Measurements from ENCODE around the gene ZNF846.
A peak's percentile ranks its signal among the peaks of the same experiment; 100 is the strongest.
"Not testable (repeated sequence)": the region's sequence is repeated elsewhere in the genome, so short reads cannot be mapped to it uniquely, and the experiment has no call there.

The ZNF846 gene

DNA sequence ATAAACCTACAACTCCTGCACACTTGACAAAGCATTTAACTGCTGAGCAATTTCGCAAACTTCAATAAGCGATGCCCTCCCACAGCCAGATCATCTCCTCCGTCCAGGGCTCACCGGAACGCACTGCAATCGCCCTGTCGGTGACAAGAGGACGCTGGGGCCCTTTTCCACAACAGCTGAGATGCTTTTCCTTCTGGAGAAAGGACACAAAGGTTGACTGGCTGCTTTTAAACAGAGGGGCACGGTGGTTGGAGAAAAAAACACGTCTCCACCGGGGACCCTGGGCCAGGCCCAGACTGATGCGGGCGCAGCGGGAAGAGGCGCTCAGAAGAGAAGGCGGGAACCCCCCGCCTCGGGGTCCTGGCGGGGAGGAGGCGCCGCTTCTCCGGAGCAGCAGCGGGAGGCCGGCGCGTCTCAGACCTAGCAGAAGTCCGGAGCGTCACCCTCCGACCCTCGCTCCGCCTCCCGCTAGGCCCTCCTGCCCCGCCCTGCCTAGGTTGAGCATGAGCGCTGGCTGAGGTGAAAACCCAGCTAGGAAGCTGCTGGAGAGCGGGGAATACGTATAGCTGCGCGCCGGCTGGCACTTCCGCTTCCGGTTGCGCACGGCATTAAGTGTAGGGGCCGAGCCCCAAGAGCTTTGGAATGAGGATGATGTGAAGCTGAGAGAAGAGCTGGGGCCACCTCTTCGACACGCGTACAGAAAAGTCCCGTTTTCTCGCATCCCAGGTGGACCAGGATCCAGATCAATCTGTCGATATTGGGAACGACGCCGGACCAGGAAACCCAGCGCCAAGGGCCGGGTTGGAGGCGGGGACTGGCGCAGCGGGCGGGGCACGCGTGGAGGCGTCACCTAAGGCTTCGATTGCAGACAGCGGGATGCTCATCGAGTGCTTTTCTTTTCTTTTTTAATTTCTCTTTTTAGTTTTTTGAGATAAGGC lies at the start of gene ZNF846:
Gene ZNF846, minus strand, starts transcription at position 564 of the 938 bp plus-strand sequence. CDS start 3,788 bp downstream, outside the sequence.
- peak; percentile 96 for DNase-seq

DNA sequence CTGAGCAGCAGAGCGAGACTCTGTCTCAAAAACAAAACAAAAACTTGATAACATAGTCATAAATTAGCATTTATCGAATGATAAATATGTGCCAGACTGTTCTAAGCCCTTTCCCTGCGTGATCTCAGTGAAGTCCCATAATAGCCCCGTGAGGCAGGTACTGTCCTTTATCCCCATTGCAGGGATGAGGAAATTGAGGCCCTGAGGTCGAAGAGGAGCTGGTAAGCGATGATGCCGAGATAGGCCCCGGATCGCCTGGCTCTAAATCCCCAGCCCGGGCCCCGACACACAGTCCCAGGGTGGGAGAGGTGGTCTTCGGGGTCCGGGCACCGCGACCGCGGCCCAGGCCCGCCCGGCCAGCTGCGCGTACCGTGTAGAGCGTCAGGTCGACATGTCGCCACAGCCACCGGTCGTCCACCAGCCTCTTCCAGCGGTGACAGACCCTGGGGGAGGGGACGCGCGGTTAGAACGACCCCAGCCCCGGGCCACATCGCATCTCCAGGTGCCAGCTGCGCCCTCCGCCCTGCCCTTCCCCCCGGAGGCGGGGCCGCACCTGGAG lies 49.7 kb upstream of the ZNF846 start:
- no peak for DNase-seq

DNA sequence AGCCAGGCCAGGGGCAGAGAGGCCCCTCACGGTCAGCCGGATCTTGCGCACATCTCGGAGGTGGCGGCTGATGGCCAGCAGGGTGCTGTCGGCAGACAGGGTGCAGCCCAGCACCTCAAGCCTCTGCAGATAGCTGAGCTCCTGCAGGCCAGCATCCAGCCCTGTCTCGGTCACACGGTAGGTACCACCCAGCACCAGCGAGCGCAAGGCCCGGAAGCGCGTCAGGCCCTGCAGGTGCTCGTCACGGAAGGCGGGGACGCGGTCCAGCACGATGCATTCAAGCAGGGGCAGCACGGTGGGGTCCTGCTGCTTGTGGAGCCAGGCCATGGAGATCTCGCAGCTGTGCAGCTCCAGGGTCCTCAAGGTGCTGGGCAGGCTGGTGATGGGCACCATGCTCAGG lies 42.6 kb upstream of the ZNF846 start:
- DNase-seq: no peak

- DNase-seq: no peak
Measured at GRCh38 chr19:9808855-9809824, 40.6 kb upstream of the ZNF846 start.

- no peak for DNase-seq
Measured at GRCh38 chr19:9806803-9807202, 38.3 kb upstream of the ZNF846 start.

DNA sequence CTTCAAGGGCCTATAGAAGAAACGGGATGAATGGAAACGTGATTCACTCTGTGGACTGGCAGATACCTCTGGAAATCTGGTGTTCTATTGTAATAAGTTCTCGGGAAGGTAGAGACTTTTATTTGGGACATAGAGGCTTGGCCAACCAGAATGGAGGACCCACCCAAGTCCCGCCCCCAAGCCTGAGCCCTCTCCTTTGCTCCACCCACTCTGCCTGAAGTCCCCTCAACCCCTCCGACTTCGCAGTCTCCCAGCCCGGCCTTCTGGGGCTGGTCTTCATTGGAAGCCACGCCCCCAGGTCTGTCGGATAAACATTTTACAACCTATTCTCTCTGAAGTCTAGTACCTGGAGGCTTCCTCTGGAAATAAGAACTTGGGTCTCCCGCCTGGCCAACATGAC lies 33.4 kb upstream of the ZNF846 start:
- DNase-seq: no peak

- DNase-seq: no peak
Measured at GRCh38 chr19:9799162-9799561, 30.6 kb upstream of the ZNF846 start.

- no peak for DNase-seq
Measured at GRCh38 chr19:9797871-9798270, 29.3 kb upstream of the ZNF846 start.

GRCh38 chr19:9796113-9796773 lies 27.7 kb upstream of the ZNF846 start:
- DNase-seq: peak; percentile 85

- DNase-seq: peak; percentile 73
Measured at GRCh38 chr19:9793071-9793591, 24.6 kb upstream of the ZNF846 start.

- peak; percentile 95 for DNase-seq
Measured at GRCh38 chr19:9792206-9793070, 23.9 kb upstream of the ZNF846 start.

DNA sequence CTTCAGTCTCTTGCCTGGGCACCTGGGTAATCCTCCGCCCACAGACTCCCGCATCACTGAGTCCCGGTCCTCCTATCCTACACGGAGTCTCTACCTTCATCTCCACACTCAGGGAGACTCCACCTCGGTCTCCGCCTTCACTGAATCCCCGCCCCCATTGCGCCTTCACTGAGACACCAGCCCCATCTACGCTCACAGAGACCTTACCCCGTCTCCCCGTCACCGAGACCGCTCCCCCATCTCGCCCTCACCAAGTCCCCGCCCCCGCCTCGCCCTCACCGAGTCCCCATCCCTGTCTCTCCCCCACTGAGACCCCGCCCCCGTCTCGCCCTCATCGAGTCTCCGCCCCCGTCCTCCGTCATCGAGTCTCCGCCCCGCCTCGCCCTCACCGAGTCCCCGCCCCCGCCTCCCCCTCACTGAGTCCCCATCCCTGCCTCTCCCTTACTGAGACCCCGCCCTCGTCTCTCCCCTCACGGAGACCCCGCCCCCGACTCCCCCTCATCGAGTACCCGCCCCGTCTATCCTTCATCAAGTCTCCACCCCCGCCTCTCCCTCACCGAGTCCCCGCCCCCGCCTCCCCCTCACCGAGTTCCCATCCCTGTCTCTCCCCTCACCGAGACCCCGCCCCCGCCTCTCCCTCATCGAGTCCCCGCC lies 23.1 kb upstream of the ZNF846 start:
- peak; percentile 94 for DNase-seq

DNA sequence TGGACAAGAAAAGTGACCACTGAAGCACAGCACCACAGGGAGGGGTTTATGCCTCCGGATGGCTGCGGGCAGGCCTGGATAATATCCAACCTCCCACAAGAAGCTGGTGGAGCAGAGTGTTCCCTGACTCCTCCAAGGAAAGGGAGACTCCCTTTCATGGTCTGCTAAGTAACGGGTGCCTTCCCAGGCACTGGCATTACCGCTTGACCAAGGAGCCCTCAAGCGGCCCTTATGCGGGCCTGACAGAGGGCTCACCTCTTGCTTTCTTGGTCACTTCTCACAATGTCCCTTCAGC lies 22.5 kb upstream of the ZNF846 start:
- DNase-seq: not testable (repeated sequence)

GRCh38 chr19:9789579-9789978 lies 21.0 kb upstream of the ZNF846 start:
- DNase-seq: not testable (repeated sequence)

DNA sequence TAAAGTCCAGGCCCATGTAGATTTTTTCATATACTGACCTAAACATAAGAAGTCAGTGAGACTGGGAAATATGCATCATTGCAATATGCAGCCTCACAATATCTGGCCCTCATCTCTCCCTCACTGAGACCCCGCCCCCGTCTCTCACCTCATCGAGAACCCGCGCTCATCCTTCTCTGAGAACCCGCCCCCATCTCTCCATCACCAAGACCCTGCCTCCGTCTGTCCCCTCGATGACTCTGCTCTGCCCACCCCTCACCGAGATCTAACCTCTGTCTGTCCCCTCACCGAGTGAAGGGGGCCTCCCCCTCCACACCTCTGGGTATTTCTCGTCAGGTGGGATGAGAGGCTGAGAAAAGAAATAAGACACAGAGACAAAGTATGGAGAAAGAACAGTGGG lies 20.5 kb upstream of the ZNF846 start:
- no peak for DNase-seq

GRCh38 chr19:9788604-9789003 lies 20.1 kb upstream of the ZNF846 start:
- DNase-seq: not testable (repeated sequence)

DNA sequence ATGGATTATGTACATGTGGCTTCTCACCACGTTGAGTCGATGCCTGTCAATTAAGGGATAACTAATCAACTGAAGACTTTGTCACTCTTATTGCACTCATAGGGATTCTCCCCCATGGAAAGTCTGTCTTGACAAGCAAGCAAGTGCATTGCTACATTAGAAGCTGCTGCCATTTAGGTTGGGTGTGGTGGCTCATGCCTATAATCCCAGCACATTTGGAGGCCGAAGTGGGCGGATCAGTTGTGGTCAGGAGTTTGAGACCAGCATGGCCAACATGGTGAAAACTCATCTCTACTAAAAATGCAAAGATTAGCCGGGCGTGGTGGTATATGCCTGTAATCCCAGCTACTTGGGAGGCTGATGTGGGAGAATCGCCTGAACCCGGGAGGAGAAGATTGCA lies 18.3 kb upstream of the ZNF846 start:
- no peak for DNase-seq

GRCh38 chr19:9786342-9786741 lies 17.8 kb upstream of the ZNF846 start:
- DNase-seq: no peak

DNA sequence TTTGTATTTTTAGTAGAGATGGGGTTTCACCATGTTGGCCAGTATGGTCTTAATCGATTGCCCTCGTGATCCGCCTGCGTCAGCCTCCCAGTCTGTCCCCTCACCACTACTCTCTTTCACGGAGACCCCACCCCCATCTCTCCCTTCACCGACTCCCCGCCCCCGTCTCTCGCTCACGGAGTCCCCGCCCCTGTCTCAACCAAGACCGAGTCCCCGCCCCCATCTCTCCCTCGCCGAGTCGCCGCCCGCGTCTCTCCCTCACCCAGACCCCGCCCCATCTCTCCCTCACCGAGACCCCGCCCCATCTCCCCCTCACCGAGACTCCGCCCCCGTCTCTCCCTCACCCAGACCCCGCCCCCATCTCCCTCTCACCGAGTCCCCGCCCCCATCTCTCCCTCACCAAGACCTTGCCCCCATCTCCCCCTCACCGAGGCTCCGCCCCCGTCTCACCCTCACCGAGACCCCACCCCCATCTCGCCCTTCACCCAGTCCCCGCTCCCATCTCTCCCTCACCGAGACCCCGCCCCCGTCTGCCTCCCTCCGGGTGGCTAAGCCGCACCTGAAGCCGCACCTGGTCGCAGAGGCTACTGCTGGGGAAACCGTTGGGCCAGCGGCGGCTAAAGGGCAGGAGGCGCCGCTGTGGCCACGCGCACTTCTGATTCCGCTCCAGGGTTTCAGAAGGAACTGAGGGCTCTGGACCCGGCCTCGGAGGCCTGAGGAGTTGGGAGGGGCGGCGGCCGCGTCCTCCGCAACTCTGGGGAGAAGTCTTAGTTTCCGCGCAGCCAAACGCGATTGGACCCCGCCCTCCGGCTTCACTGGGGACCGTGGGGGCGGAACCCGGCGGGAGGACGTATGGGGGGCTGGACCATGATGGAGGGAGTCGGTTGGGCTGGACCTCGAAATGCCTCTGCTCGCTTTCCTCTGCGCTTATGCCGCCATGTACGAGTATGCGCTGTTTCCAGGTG lies 17.1 kb upstream of the ZNF846 start:
- DNase-seq: peak; percentile 100

DNA sequence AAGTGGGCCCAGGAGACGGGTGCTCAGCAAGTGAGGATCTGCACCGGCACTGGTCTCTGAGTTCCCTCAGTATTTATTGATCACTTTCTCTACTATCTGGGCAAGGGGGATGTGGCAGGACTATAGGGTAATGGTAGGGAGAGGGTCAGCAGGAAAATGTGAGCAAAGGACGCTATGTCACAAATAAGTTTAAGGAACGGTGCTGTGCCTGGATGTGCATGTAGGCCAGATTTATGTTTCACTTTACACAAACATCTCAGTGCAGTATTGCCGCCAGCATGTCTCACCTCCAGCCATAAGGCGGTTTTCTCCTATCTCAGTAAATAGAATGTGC lies 15.6 kb upstream of the ZNF846 start:
- not testable (repeated sequence) for DNase-seq
